NCI-H748 (cell line): ENCODE data around the gene SLCO1B1.
A peak's percentile ranks its signal among the peaks of the same experiment; 100 is the strongest.
"Not testable (repeated sequence)": the region's sequence is repeated elsewhere in the genome, so short reads cannot be mapped to it uniquely, and the experiment has no call there.

Source experiments
- DNase-seq: peaks from one replicate; lab custom pipeline; 2025; ENCODE audit not compliant: unreplicated experiment; lab: John Stamatoyannopoulos, UW

The SLCO1B1 gene

GRCh38 chr12:21130998-21131397 lies at the start of gene SLCO1B1:
Gene SLCO1B1 (plus strand): TSS chr12:21131194. CDS start chr12:21141575, 10,381 bp downstream.
- DNase-seq, result no peak

DNA sequence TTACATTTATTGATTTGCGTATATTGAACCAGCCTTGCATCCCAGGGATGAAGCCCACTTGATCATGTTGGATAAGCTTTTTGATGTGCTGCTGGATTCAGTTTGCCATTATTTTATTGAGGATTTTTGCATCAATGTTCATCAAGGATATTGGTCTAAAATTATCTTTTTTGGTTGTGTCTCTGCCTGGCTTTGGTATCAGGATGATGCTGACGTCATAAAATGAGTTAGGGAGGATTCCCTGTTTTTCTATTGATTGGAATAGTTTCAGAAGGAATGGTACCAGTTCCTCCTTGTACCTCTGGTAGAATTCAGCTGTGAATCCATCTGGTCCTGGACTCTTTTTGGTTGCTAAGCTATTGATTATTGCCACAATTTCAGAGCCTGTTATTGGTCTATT lies 46.2 kb upstream of the SLCO1B1 start:
- not testable (repeated sequence) for DNase-seq

DNA sequence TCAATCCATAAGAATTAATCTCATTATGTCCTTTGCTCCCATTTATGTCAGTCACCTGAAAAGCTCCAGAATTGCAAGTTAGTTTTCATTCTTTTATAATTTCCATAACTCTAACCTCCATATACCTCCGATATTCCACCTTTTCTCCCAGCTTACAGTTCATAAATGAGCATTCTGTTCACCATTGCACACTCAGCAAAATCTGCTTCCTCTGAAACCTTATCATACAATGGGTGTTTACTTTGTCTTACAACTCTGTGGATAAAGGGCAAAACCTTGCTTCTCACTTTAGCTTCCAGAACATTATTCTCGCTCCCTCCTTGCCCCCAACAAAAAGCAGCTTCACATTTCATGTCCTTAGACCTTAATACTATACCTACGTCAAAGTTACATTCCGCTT lies 19.3 kb upstream of the SLCO1B1 start:
- no peak for DNase-seq

DNA sequence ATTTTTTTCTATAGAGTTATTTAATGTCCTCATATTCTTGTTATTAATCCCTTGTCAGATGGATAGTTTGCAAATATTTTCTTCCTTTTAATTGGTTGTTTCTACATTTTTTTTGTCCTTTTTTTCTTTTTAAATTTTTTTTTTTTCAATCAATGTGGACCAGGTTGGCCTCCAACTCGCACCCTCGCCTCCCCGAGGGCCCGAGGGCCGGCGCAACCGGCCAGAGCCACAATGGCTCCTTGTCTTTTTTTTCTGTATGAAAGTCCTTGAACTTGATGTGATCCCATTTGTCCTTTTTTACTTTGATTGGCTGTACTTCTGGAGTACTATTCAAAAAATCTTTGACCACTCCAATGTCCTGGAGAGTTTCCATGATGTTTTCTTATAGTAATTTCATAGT lies 17.7 kb upstream of the SLCO1B1 start:
- DNase-seq, result no peak

GRCh38 chr12:21117995-21118394 lies 13.0 kb upstream of the SLCO1B1 start:
- DNase-seq, result no peak

DNA sequence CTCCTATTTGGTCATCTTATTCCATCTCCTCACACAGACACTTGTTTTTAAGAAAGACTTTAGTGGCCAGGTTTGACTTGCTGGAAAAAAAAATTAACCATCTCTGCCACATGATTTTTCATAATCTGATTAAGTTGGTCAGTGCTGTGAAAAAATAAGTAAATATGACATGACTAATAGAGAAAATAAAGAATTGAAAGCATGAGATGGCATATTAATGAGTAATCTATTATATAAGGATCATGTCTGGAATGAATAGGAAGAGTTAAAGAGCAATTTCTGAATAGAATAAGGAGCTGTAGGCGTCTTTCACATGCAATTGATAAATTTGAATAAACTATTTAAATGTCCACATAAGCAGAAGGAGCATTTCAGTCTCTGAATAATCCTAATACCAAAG lies 12.2 kb upstream of the SLCO1B1 start:
- no peak for DNase-seq

- DNase-seq, result no peak
Measured at GRCh38 chr12:21129351-21129750, 1.6 kb upstream of the SLCO1B1 start.

GRCh38 chr12:21129906-21130305 lies 1.1 kb upstream of the SLCO1B1 start:
- no peak for DNase-seq

- DNase-seq, result peak; percentile 1
Measured at GRCh38 chr12:21137318-21137999, 6.5 kb downstream of the SLCO1B1 start.

GRCh38 chr12:21138016-21138415 lies 7.0 kb downstream of the SLCO1B1 start:
- no peak for DNase-seq

DNA sequence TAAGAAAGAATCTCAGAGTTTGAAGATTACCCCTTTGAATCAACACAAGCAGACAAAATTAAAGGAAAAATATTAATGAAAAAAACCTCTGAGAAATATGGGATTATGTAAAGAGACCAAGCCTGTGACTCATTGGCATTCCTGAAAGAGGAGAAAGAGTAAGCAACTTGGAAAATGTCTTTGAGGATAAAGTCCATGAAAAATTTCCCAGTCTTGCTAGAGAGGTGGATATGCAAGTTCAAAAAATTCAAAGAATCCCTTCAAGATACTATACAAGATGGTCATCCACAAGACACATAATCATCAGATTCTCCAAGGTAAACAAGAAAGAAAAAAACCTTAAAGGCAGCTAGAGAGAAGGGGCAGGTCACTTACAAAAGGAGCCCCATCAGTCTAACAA lies 13.3 kb downstream of the SLCO1B1 start:
- no peak for DNase-seq

DNA sequence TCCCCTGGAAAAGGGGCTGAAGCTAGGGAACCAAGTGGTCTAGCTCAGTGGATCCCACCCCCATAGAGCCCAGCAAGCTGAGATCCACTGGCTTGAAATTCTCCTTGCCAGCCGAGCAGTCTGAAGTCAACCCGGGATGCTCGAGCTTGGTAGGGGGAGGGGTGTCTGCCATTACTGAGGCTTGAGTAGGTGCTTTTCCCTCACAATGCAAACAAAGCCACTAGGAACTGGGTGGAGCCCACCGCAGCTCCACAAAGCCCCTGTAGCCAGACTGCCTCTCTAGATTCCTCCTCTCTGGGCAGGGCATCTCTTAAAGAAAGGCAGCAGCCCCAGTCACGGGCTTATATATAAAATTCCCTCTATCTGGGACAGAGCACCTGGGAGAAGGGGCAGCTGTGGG lies 18.9 kb downstream of the SLCO1B1 start:
- peak; percentile 36 for DNase-seq

- no peak for DNase-seq
Measured at GRCh38 chr12:21151184-21151583, 20.2 kb downstream of the SLCO1B1 start.

DNA sequence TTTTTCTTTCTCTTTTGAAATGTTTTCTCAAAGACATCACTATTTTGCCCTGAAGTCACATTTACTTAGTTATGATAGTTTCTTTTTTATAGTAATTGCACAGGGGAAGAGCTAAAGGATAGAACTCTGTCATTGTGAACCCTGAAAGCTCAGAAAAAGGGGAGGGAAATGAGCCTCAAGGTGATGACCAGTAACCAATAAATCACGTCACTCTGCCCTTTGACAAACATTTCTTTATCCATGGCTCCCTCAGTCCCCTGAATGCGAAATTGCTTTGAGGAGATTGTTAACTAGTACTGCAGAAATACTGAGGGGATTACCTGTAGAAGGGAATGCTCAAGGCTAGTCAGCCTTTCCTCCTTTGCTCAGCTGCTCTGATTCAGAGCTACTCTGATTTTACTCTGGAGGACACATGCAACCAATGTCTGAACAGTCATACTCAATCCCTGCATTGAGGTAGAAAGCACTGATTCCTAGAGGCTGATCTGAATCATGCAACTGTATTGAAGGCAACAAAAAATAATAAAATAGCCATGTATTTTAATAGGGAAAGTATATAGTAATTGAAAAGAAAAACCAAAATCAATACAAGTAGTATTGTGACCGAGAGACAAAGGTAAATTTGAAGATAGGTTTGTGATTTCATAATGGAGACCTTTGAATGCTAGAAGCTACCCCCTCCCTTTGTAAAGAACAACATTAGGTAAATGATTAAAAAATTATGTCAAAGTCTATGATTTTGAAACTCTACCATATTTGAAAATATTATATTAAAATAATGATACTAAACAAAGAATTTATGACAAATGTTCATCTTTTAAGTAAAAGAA lies 24.7 kb downstream of the SLCO1B1 start:
- no peak for DNase-seq

DNA sequence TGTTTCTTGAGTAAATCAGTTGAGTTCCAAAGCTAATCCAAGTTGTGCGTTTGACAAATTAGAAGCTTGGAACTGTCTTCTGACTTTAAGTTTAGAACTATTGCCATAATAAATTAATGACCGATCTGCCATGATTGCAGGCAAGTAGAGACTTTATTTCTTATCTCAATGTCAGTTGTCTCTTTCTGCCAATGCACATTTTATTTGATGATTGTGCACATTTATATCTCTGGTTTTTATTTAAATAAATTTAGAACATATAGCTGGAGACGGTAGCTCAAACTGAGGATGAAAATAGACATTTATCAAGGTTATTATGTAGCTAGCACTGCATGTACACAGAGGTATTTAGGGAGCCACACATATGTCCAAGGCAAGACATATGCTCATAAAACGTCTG lies 34.1 kb downstream of the SLCO1B1 start:
- no peak for DNase-seq

GRCh38 chr12:21169878-21170472 lies 39.0 kb downstream of the SLCO1B1 start:
- DNase-seq, result peak; percentile 62

DNA sequence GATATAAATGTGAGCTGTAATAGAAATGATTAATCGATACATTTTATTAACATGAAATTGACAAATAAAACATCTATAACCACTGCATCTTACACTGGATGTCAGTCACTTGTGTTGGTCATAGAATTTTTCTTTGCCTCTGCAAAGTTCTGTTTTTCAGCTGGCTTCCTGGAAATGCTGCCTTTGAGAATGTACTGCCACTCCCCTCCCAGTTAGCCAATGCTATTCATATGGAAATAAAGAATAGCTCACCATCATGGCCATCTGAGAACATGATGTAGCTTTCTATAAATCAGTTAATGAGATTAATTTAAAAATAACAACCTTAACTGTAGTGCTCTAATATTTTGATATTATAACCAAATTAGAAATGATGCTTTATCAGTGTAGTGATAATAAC lies 41.1 kb downstream of the SLCO1B1 start:
- no peak for DNase-seq

- DNase-seq, result no peak
Measured at GRCh38 chr12:21183721-21184275, 52.8 kb downstream of the SLCO1B1 start.

- no peak for DNase-seq
Measured at GRCh38 chr12:21190016-21190415, 59.0 kb downstream of the SLCO1B1 start.

DNA sequence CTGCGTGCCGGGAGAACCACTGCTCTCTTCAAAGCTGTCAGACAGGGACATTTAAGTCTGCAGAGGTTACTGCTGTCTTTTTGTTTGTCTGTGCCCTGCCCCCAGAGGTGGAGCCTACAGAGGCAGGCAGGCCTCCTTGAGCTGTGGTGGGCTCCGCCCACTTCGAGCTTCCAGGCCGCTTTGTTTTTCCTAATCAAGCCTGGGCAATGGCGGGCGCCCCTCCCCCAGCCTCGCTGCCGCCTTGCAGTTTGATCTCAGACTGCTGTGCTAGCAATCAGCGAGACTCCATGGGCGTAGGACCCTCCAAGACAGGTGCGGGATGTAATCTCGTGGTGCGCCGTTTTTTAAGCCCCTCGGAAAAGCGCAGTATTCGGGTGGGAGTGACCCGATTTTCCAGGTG lies 83.4 kb downstream of the SLCO1B1 start:
- peak; percentile 70 for DNase-seq

DNA sequence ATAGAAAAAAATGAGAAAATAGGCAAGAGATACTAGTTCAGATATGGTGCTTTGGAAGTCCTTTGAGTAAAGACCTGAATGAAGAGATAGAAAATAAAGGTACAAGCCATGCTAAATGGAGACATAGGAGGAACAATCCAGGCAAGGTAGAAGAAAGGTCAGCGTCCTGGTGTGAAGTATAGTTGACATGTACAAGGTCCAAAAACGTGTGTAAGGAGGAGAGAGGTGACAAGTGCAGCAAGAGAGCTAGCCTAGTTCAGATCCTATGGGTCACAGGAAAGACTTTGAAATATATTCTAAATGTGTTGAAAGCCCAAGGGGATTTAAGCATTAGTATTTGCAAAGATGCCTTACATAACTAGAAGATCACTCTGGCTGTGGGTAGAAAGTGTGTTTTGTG lies 88.2 kb downstream of the SLCO1B1 start:
- no peak for DNase-seq

DNA sequence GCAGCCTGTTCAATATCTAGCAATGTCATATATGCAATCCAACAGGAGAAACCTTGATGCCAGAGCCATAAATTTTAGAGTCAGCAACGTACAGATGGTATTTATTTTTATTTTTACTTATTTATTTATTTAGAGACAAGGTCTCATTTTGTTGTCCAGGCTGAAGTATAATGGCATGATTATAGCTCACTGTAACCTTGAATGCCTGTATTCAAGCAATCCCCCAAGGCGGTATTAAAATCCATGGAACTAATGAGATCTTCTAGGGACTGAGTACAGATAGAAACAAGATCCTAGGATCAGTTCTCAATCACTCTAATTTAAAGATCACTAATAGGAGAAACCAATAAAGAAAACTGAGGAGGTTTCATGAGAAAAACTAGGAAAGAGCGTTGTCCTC lies 89.3 kb downstream of the SLCO1B1 start:
- DNase-seq, result no peak
